ENCODE data around the gene MTHFD2.

Gene MTHFD2

DNA sequence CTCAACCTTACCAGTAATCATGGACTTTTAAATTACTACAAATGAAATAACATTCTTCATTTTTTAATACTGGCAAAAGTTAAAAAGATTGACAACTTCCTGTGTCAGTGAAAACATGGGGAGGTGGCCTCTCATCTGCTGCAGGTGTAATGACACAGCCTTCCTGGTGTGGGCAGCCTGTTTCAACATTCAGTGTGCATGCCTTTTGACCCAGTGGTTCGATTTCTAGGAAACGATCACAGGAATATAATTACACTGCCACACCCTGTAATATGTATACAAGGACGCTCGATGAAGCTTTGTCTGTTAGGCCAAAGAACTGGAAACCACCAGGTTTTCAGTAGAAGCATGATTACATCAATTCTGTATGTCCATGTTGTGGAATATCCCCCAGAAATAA lies 68.7 kb downstream of the MTHFD2 start:
- DNase-seq (ENCODE audit: low spot score) = no peak

All from pons (tissue), 1 donor.